K562 (cell line): ENCODE data around the gene STAU1.
"Not testable (repeated sequence)": the region's sequence is repeated elsewhere in the genome, so short reads cannot be mapped to it uniquely, and the experiment has no call there.

Experiments
- ELF4 ChIP-seq: fragments of 450-650 bp; formaldehyde crosslinking; IDR thresholded peaks from 2 replicates; pipeline ENCODE4 v1.4.0; 2022; ENCODE audit warnings: missing genetic modification characterization
- NFIX ChIP-seq: fragments of 250-450 bp; sonication (Bioruptor Pico); IDR thresholded peaks from 2 replicates; pipeline ENCODE4 v1.4.0; 2020; ENCODE audit warnings: low read depth, mild to moderate bottlenecking, moderate library complexity
- TF ChIP-seq, protein P1 (sequence below): sonication (generic); formaldehyde crosslinking; IDR thresholded peaks from 2 replicates; pipeline ENCODE4 v1.8.0; 2022; ENCODE audit warnings: missing genetic modification reagents, mild to moderate bottlenecking, borderline replicate concordance

DNA sequence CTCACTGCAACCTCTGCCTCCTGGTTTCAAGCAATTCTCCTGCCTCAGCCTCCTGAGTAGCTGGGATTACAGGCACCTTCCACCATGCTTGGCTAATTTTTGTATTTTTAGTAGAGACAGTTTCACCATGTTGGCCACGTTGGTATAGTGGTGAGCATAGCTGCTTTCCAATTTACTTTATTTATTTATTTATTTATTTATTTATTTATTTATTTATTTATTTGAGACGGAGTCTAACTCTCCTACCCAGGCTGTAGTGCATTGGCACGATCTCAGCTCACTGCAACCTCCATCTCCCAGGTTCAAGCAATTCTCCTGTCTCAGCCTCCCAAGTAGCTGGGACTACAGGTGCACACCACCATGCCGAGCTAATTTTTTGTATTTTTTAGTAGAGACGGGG lies 87.8 kb downstream of the STAU1 start:
- not testable (repeated sequence) for TF ChIP-seq ELF4, NFIX (CRISPR knock-in tag)
- TF ChIP-seq, protein P1, sequence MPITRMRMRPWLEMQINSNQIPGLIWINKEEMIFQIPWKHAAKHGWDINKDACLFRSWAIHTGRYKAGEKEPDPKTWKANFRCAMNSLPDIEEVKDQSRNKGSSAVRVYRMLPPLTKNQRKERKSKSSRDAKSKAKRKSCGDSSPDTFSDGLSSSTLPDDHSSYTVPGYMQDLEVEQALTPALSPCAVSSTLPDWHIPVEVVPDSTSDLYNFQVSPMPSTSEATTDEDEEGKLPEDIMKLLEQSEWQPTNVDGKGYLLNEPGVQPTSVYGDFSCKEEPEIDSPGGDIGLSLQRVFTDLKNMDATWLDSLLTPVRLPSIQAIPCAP: not testable (repeated sequence)
